A549 (cell line): Measurements from ENCODE around the gene SPG21. TPM values are rescaled to one million over a fixed set of nuclear protein-coding genes. Genes with fewer than 3 reads are reported as not detected.

Experiments
- ATAC-seq, 2 experiments: fragments of 200-7000 bp in 1 of 2; fragments of >200 bp in 1 of 2; cut with Nextera tagmentation in 1 of 2; cut with Tn5 transposase in 1 of 2; 3 replicates each; pipeline versions ENCODE4 v1.8.0 to v1.9.1; 2018 to 2020; ENCODE audit warnings: mild to moderate bottlenecking in 1 of 2, moderate library complexity in 1 of 2
- CTCF ChIA-PET: fragments of 300-600 bp; sonication (Branson Sonifier 250); formaldehyde crosslinking; extraction: SDS; loops from one replicate; lab custom pipeline; 2021; ENCODE audit warnings: antibody characterized with exemption, inconsistent platforms; lab: Yijun Ruan, JAX
- POLR2A ChIA-PET: fragments of 350-600 bp; formaldehyde crosslinking; extraction: SDS; loops from one replicate; lab custom pipeline; 2021; ENCODE audit warnings: antibody characterized with exemption, inconsistent platforms; lab: Yijun Ruan, JAX
- DNase-seq, 2 experiments: peaks; one replicate each; pipeline versions ENCODE4 v3.0.0 to v3.0.0-alpha.2; 2011 to 2016; ENCODE audit warnings: low read depth in 1 of 2, low spot score in 1 of 2
- FAIRE-seq: peaks from 2 replicates; lab custom pipeline; 2011; peaks lifted over from hg19 to GRCh38; lab: Jason Lieb, UNC
- H3K27ac ChIP-seq, 2 experiments: fragments of >200 bp; sonication (Bioruptor Twin); formaldehyde crosslinking; 3 replicates each; pipeline ENCODE4 v1.5.1; 2016 to 2017
- H3K4me1 ChIP-seq: fragments of >200 bp; sonication (Bioruptor Twin); formaldehyde crosslinking; 3 replicates; pipeline ENCODE4 v1.6.1; 2016
- H3K4me2 ChIP-seq: fragments of >200 bp; sonication (Bioruptor Twin); formaldehyde crosslinking; 3 replicates; pipeline ENCODE4 v1.6.1; 2016
- H3K4me3 ChIP-seq: fragments of >200 bp; sonication (Bioruptor Twin); formaldehyde crosslinking; 3 replicates; pipeline ENCODE4 v1.5.1; 2016
- H3K9me3 ChIP-seq: fragments of >200 bp; sonication (Bioruptor Twin); formaldehyde crosslinking; 3 replicates; pipeline ENCODE4 v1.6.1; 2016
- CBX8 ChIP-seq: fragments of 200-600 bp; sonication (generic); IDR thresholded peaks from 2 replicates; pipeline ENCODE4 v1.6.1; 2016
- CEBPB ChIP-seq, 2 experiments: fragments of >200 bp in 1 of 2; sonication (Bioruptor Twin) in 1 of 2; formaldehyde crosslinking in 1 of 2; IDR thresholded peaks; 2 replicates each; pipeline ENCODE4 v1.6.1; 2012 to 2016
- CHD2 ChIP-seq: fragments of 150-350 bp; IDR thresholded peaks from 2 replicates; pipeline ENCODE4 v1.6.1; 2014; ENCODE audit warnings: low read length; ENCODE audit not compliant: partially characterized antibody
- CHD4 ChIP-seq: fragments of 200-600 bp; sonication (generic); IDR thresholded peaks from 2 replicates; pipeline ENCODE4 v1.6.1; 2016; ENCODE audit warnings: antibody characterized with exemption, mild to moderate bottlenecking, borderline replicate concordance
- CTCF ChIP-seq: fragments of >200 bp; sonication (Bioruptor Twin); formaldehyde crosslinking; IDR thresholded peaks from 3 replicates; pipeline ENCODE4 v1.5.1; 2016
- EHF ChIP-seq: fragments of 250-450 bp; sonication (Bioruptor Pico); IDR thresholded peaks from 2 replicates; pipeline ENCODE4 v1.5.0; 2020; ENCODE audit warnings: mild to moderate bottlenecking
- EP300 ChIP-seq, 2 experiments: fragments of >200 bp; sonication (Bioruptor Twin); formaldehyde crosslinking; IDR thresholded peaks; 2 replicates in 1 of 2; 3 replicates in 1 of 2; pipeline ENCODE4 v1.6.1; 2016 to 2017
- ESRRA ChIP-seq: fragments of 150-350 bp; IDR thresholded peaks from 2 replicates; pipeline ENCODE4 v1.6.1; 2014; ENCODE audit warnings: mild to moderate bottlenecking, low read length, borderline replicate concordance
- FOSB ChIP-seq: fragments of 250-450 bp; sonication (Bioruptor Pico); IDR thresholded peaks from 2 replicates; pipeline ENCODE4 v1.5.0; 2020; ENCODE audit warnings: mild to moderate bottlenecking, moderate library complexity
- HES2 ChIP-seq: fragments of >200 bp; sonication (Bioruptor Twin); formaldehyde crosslinking; IDR thresholded peaks from 2 replicates; pipeline ENCODE4 v1.6.1; 2016
- HOXB5 ChIP-seq: fragments of 250-450 bp; sonication (Bioruptor Pico); IDR thresholded peaks from 2 replicates; pipeline ENCODE4 v1.5.0; 2020; ENCODE audit warnings: mild to moderate bottlenecking, moderate library complexity
- JUN ChIP-seq, 2 experiments: fragments of >200 bp; sonication (Bioruptor Twin); formaldehyde crosslinking; IDR thresholded peaks; 2 replicates in 1 of 2; 3 replicates in 1 of 2; pipeline ENCODE4 v1.6.1; 2016 to 2017
- KDM1A ChIP-seq: fragments of 200-600 bp; sonication (generic); IDR thresholded peaks from 2 replicates; pipeline ENCODE4 v1.6.1; 2016; ENCODE audit warnings: low read depth, mild to moderate bottlenecking
- MAFK ChIP-seq: fragments of 450-650 bp; IDR thresholded peaks from 2 replicates; pipeline ENCODE4 v1.6.1; 2014; ENCODE audit not compliant: partially characterized antibody
- MAX ChIP-seq: IDR thresholded peaks from 2 replicates; pipeline ENCODE4 v1.6.1; 2012
- MAZ ChIP-seq: fragments of 150-350 bp; IDR thresholded peaks from 2 replicates; pipeline ENCODE4 v1.6.1; 2014; ENCODE audit warnings: antibody characterized with exemption, low read depth, low read length, borderline replicate concordance
- MYC ChIP-seq: IDR thresholded peaks from 2 replicates; pipeline ENCODE4 v1.6.1; 2012; ENCODE audit warnings: mild to moderate bottlenecking, inconsistent platforms, low read length, improper control_type of control experiment, borderline replicate concordance
- NFE2L2 ChIP-seq: fragments of 150-350 bp; conservative IDR thresholded peaks from 2 replicates; pipeline ENCODE4 v1.6.1; 2014; ENCODE audit warnings: low read length
- NR3C1 ChIP-seq: fragments of >200 bp; sonication (Bioruptor Twin); formaldehyde crosslinking; IDR thresholded peaks from 3 replicates; pipeline ENCODE4 v1.6.1; 2017
- POLR2A ChIP-seq: IDR thresholded peaks from 2 replicates; pipeline ENCODE4 v1.6.1; 2012; ENCODE audit warnings: mild to moderate bottlenecking, low read length
- RCOR1 ChIP-seq: fragments of 150-350 bp; IDR thresholded peaks from 2 replicates; pipeline ENCODE4 v1.6.1; 2014; ENCODE audit warnings: antibody characterized with exemption, low read length, low read depth
- RFX5 ChIP-seq: fragments of 450-650 bp; IDR thresholded peaks from 2 replicates; pipeline ENCODE4 v1.7.1; 2014; ENCODE audit warnings: antibody characterized with exemption, mild to moderate bottlenecking, moderate library complexity
- ZFP36 ChIP-seq: fragments of 450-650 bp; IDR thresholded peaks from 2 replicates; pipeline ENCODE4 v1.6.1; 2014; ENCODE audit warnings: borderline replicate concordance; ENCODE audit not compliant: partially characterized antibody
- WGBS: methylation state at CpG from one replicate; pipeline ENCODE4 v1.1.6; 2017; ENCODE audit errors: missing lambda C conversion rate; 5-methylcytosine and 5-hydroxymethylcytosine counted together
- polyA plus RNA-seq, 4 experiments: library from polyadenylated mRNA; depleted of rRNA in 3 of 4; stranded (reverse); fragments of >200 nt; fragmentation: RNase III in 1 of 4; extraction: RNeasy Plus Mini Kit Qiagen cat#74134 plus additional on column Dnase treatment in 1 of 4; gene quantifications; 2 replicates in 3 of 4; 3 replicates in 1 of 4; pipeline ENCODE4 v1.2.3, GENCODE V29; 2011 to 2017
- TF ChIP-seq, protein P1 (sequence below): fragments of 450-650 bp; IDR thresholded peaks from 2 replicates; pipeline ENCODE4 v1.6.1; 2014; ENCODE audit warnings: antibody characterized with exemption

The SPG21 gene
- polyA plus RNA-seq, 2 of the 4 experiments (the other 2 are of a cell fraction) = 117 to 155 TPM

- Histone ChIP-seq H3K27ac (peak overlapping the region in 1 of 2 experiments; percentile 6; a peak in 1 of 6 replicates), H3K9me3 (no peaks in the 10 kb centered on the region), H3K4me1 (peaks cover 19% of the 10 kb centered on the region), H3K4me2 (no peak overlapping the region), H3K4me3 (no peak overlapping the region)
- ATAC-seq (no peak), DNase-seq (no peak), FAIRE-seq (no peak)
- no peak for TF ChIP-seq NR3C1
- no peak for TF ChIP-seq HES2
- no peak for TF ChIP-seq ZFP36
- TF ChIP-seq MYC = no peak
- no peak for TF ChIP-seq NFE2L2
- no peak for TF ChIP-seq EHF (CRISPR knock-in tag)
- TF ChIP-seq CEBPB (IDR thresholded peaks at IDR 0.05) = no peak
- TF ChIP-seq MAX = no peak
- no peak for TF ChIP-seq CTCF
- no peak for TF ChIP-seq ESRRA
- no peak for TF ChIP-seq FOSB (CRISPR knock-in tag)
- TF ChIP-seq RFX5 = no peak
- TF ChIP-seq HOXB5 (CRISPR knock-in tag) = no peak
- TF ChIP-seq KDM1A = no peak
- no peak for TF ChIP-seq RCOR1
- TF ChIP-seq, protein P1, sequence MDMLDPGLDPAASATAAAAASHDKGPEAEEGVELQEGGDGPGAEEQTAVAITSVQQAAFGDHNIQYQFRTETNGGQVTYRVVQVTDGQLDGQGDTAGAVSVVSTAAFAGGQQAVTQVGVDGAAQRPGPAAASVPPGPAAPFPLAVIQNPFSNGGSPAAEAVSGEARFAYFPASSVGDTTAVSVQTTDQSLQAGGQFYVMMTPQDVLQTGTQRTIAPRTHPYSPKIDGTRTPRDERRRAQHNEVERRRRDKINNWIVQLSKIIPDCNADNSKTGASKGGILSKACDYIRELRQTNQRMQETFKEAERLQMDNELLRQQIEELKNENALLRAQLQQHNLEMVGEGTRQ = no peak
- no peak for TF ChIP-seq CBX8
- no peak for TF ChIP-seq CHD4
- ChIA-PET CTCF (interaction anchor here (0.6 to 33.7 kb wide), 7 partner anchors 6 to 450 kb away, joined by 3 to 1280 read pairs (median 5); partner anchors contain the start of genes KBTBD13 and RASL12), POLR2A (interaction anchor here (0.6 kb wide), 1 partner anchor 15 kb away, joined by 3 read pairs; no protein-coding TSS in a partner anchor)
- 79% methylated on average over 5 of the region's 5 CpGs for WGBS
These were observed 49.1 kb upstream of the SPG21 start for GRCh38 chr15:65038836-65039235.

- DNase-seq = no peak
- Histone ChIP-seq H3K4me3 (no peak overlapping the region), H3K4me2 (no peak overlapping the region), H3K9me3 (no peaks in the 10 kb centered on the region), H3K4me1 (peaks cover 19% of the 10 kb centered on the region), H3K27ac (no peak overlapping the region; a peak in 1 of 6 replicates)
- 93% methylated on average over 3 of the region's 3 CpGs for WGBS
- no peak for FAIRE-seq
- no peak for TF ChIP-seq MAFK
- TF ChIP-seq EHF (CRISPR knock-in tag) = no peak
- TF ChIP-seq JUN (IDR thresholded peaks at IDR 0.05) = no peak
- no peak for TF ChIP-seq RCOR1
- TF ChIP-seq KDM1A = no peak
- no peak for TF ChIP-seq POLR2A
- TF ChIP-seq CHD2 = no peak
- TF ChIP-seq EP300 (IDR thresholded peaks at IDR 0.05) = no peak
- TF ChIP-seq MAZ = no peak
- ChIA-PET POLR2A (interaction anchor here (0.6 kb wide), 1 partner anchor 14 kb away, joined by 3 read pairs; no protein-coding TSS in a partner anchor), CTCF (interaction anchor here (0.6 to 33.7 kb wide), 4 partner anchors 6 to 232 kb away, joined by 3 to 1280 read pairs (median 79); partner anchors contain the start of genes KBTBD13 and RASL12)
- no peak for ATAC-seq
These were observed 48.7 kb upstream of the SPG21 start for GRCh38 chr15:65038428-65038827.
